ENCODE measurements around the gene HES2. TPM values are rescaled to one million over a fixed set of nuclear protein-coding genes. Genes with fewer than 3 reads are reported as not detected.

Gene HES2
- total and polyA plus RNA-seq, 2 experiments from 2014 or later = 0.27 to 1.2 TPM

GRCh38 chr1:6444377-6444776 is 24.7 kb upstream of the HES2 start:
- H3K9me2 ChIP-seq (replicated peaks; ENCODE audit: insufficient read depth) = no peaks in the 10 kb centered on the region
- no peaks in the 10 kb centered on the region for H3K79me2 ChIP-seq
- no peaks in the 10 kb centered on the region for H3K36me3 ChIP-seq (replicated peaks; ENCODE audit: insufficient read depth, low read depth)
- H3K4me2 ChIP-seq = no peak overlapping the region
- TF ChIP-seq EZH2phosphoT487 (IDR thresholded peaks at IDR 0.05; ENCODE audit: low read depth, severe bottlenecking, unreplicated experiment) = no peak
- TF ChIP-seq CTCF (IDR thresholded peaks at IDR 0.05; ENCODE audit: poor library complexity) = no peak
- no peak for TF ChIP-seq EZH2 (IDR thresholded peaks at IDR 0.05; ENCODE audit: borderline replicate concordance)
- peaks cover 16% of the 10 kb centered on the region for H3K4me1 ChIP-seq (ENCODE audit: insufficient read depth)
- no peaks in the 10 kb centered on the region for H3K9me3 ChIP-seq (ENCODE audit: low read depth)
- no peaks in the 10 kb centered on the region for H4K20me1 ChIP-seq (ENCODE audit: insufficient read depth, poor library complexity, severe bottlenecking)
- H3K27ac ChIP-seq = no peak overlapping the region
- peaks cover 27% of the 10 kb centered on the region for H3K27me3 ChIP-seq
- 89% methylated on average over 15 of the region's 15 CpGs for WGBS (ENCODE audit: low lambda C conversion rate, missing lambda C conversion rate)
- no peak overlapping the region for H3K4me3 ChIP-seq
- no peak overlapping the region for H2AFZ ChIP-seq
- no peak for DNase-seq (ENCODE audit: low spot score)

GRCh38 chr1:6443339-6444115 is 23.8 kb upstream of the HES2 start:
- no peak overlapping the region for H3K27ac ChIP-seq
- H2AFZ ChIP-seq = no peak overlapping the region
- H3K4me1 ChIP-seq (ENCODE audit: insufficient read depth) = peaks cover 14% of the 10 kb centered on the region
- TF ChIP-seq EZH2 (IDR thresholded peaks at IDR 0.05; ENCODE audit: borderline replicate concordance) = no peak
- no peak for TF ChIP-seq EZH2phosphoT487 (IDR thresholded peaks at IDR 0.05; ENCODE audit: low read depth, severe bottlenecking, unreplicated experiment)
- TF ChIP-seq CTCF (IDR thresholded peaks at IDR 0.05; ENCODE audit: poor library complexity) = no peak
- H4K20me1 ChIP-seq (ENCODE audit: insufficient read depth, poor library complexity, severe bottlenecking) = no peaks in the 10 kb centered on the region
- no peak for DNase-seq (ENCODE audit: low spot score)
- no peaks in the 10 kb centered on the region for H3K79me2 ChIP-seq
- no peak overlapping the region for H3K4me3 ChIP-seq
- peaks cover 27% of the 10 kb centered on the region for H3K27me3 ChIP-seq
- no peaks in the 10 kb centered on the region for H3K36me3 ChIP-seq (replicated peaks; ENCODE audit: insufficient read depth, low read depth)
- no peaks in the 10 kb centered on the region for H3K9me2 ChIP-seq (replicated peaks; ENCODE audit: insufficient read depth)
- WGBS (ENCODE audit: low lambda C conversion rate, missing lambda C conversion rate) = 91% methylated on average over 21 of the region's 21 CpGs
- no peak overlapping the region for H3K4me2 ChIP-seq
- no peaks in the 10 kb centered on the region for H3K9me3 ChIP-seq (ENCODE audit: low read depth)

GRCh38 chr1:6441586-6441985 is 21.9 kb upstream of the HES2 start:
- Histone ChIP-seq H3K79me2 (no peaks in the 10 kb centered on the region), H3K4me2 (no peak overlapping the region), H3K27me3 (peaks cover 10% of the 10 kb centered on the region), H3K9me2 (replicated peaks; ENCODE audit: insufficient read depth) (no peaks in the 10 kb centered on the region), H3K9me3 (ENCODE audit: low read depth) (no peaks in the 10 kb centered on the region), H3K27ac (no peak overlapping the region), H3K36me3 (replicated peaks; ENCODE audit: insufficient read depth, low read depth) (no peaks in the 10 kb centered on the region), H2AFZ (no peak overlapping the region), H4K20me1 (ENCODE audit: insufficient read depth, poor library complexity, severe bottlenecking) (no peaks in the 10 kb centered on the region), H3K4me1 (ENCODE audit: insufficient read depth) (no peaks in the 10 kb centered on the region), H3K4me3 (no peak overlapping the region)
- WGBS (ENCODE audit: low lambda C conversion rate, missing lambda C conversion rate) = 80% methylated on average over 7 of the region's 7 CpGs
- TF ChIP-seq EZH2 (IDR thresholded peaks at IDR 0.05; ENCODE audit: borderline replicate concordance) (no peak), CTCF (IDR thresholded peaks at IDR 0.05; ENCODE audit: poor library complexity) (no peak), EZH2phosphoT487 (IDR thresholded peaks at IDR 0.05; ENCODE audit: low read depth, severe bottlenecking, unreplicated experiment) (no peak)
- no peak for DNase-seq (ENCODE audit: low spot score)
